Suprapubic skin (tissue), 4 donors: ENCODE data around the gene SLC25A23. TPM values are rescaled to one million over a fixed set of nuclear protein-coding genes. Genes with fewer than 3 reads are reported as not detected.
A peak's percentile ranks its signal among the peaks of the same experiment; 100 is the strongest.

ENCODE experiments used
- DNase-seq, 2 donors: peaks; one replicate each; pipeline ENCODE4 v3.0.0-alpha.2; 2019; ENCODE audit warnings: low spot score in 2 of 2
- H3K27ac ChIP-seq: fragments of 200-600 bp; sonication (generic); one replicate; pipeline ENCODE4 v1.5.1; 2019
- H3K27me3 ChIP-seq: fragments of 200-600 bp; sonication (generic); one replicate; pipeline ENCODE4 v1.5.1; 2019
- H3K36me3 ChIP-seq: fragments of 200-600 bp; sonication (generic); one replicate; pipeline ENCODE4 v1.5.1; 2019
- H3K4me1 ChIP-seq: fragments of 200-600 bp; sonication (generic); one replicate; pipeline ENCODE4 v1.5.1; 2019
- H3K4me3 ChIP-seq: fragments of 200-600 bp; sonication (generic); one replicate; pipeline ENCODE4 v1.5.1; 2019; ENCODE audit warnings: mild to moderate bottlenecking
- H3K9me3 ChIP-seq: fragments of 200-600 bp; sonication (generic); one replicate; pipeline ENCODE4 v1.5.1; 2019
- EP300 ChIP-seq: sonication (generic); formaldehyde crosslinking; IDR thresholded peaks from one replicate; pipeline ENCODE4 v1.6.1; 2017; ENCODE audit warnings: antibody characterized with exemption
- POLR2A ChIP-seq, 2 donors: fragments of 450-650 bp; IDR thresholded peaks; one replicate each; pipeline ENCODE4 v1.6.1; 2017; ENCODE audit warnings: antibody characterized with exemption in 2 of 2, mild to moderate bottlenecking in 2 of 2, moderate library complexity in 2 of 2
- POLR2AphosphoS5 ChIP-seq, 3 donors: sonication (generic); formaldehyde crosslinking; IDR thresholded peaks; one replicate each; pipeline ENCODE4 v1.6.1; 2017; ENCODE audit warnings: antibody characterized with exemption in 3 of 3
- WGBS: methylation state at CpG from one replicate; pipeline ENCODE4 v1.1.5; 2018; 5-methylcytosine and 5-hydroxymethylcytosine counted together
- total RNA-seq, 4 donors: library from RNA; depleted of rRNA; stranded (reverse); fragments of >200 nt; gene quantifications; one replicate each; pipeline ENCODE4 v1.1.0, GENCODE V29; 2016
- TF ChIP-seq, protein P1 (sequence below), 2 donors: fragments of 200-600 bp in 1 of 2; fragments of 450-650 bp in 1 of 2; sonication (generic) in 1 of 2; IDR thresholded peaks; one replicate each; pipeline ENCODE4 v1.5.1; 2016 to 2019; ENCODE audit warnings: antibody characterized with exemption in 2 of 2, mild to moderate bottlenecking in 1 of 2, moderate library complexity in 1 of 2

The SLC25A23 gene
- total RNA-seq, 4 donors from 2014 or later = 39.5 to 76.3 (median 61.6) TPM

DNA sequence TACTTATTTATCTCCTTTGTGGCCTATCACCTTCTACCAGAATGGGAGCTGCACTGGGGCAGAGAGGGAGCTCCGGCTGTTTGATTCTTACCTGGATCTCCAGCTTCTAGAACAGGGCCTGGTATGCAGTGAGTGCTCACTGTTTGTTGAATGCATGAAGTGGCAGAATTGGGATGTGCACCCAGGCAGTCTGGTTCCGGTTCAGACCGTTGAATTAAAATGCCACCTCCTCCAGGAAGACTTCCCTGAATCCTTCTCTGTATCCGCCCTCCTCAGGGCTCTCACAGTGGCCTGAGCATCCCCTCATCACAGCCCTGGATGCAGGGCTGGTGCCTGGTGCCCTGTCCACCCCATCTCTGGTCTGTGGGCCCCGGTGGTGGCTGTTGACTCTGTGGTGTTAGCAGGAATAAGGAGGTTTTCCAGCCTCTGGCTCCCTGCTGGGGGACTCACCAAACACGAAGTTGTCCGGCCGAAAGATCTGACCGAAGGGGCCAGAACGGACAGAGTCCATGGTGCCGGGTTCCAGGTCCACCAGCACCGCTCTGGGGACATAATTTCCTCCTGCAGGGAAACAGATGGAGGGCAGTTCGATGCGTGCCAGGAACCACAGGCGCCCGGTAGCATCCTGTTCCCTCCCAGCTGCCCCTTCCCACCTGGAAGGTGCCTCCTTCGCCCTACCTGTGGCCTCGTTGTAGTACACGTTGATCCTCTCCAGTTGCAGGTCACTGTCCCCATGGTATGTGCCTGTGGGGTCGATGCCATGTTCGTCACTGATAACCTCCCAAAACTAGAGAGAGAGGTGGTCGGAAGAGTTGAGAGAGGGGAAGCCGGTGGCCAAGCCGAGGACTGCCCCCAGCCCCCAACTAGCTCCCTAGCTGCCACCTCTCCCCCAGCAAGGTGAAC, 41.5 kb upstream of the SLC25A23 start:
- no peaks in the 10 kb centered on the region for H3K9me3 ChIP-seq
- peaks cover 45% of the 10 kb centered on the region for H3K27me3 ChIP-seq
- DNase-seq = no peak
- H3K4me1 ChIP-seq = peaks cover 24% of the 10 kb centered on the region
- WGBS = 68% methylated on average over 20 of the region's 24 CpGs
- no peaks in the 10 kb centered on the region for H3K36me3 ChIP-seq
- no peak overlapping the region for H3K27ac ChIP-seq
- TF ChIP-seq POLR2A (IDR thresholded peaks at IDR 0.05) (no peak), EP300 (no peak), POLR2AphosphoS5 (IDR thresholded peaks at IDR 0.05) (no peak)
- TF ChIP-seq, protein P1, sequence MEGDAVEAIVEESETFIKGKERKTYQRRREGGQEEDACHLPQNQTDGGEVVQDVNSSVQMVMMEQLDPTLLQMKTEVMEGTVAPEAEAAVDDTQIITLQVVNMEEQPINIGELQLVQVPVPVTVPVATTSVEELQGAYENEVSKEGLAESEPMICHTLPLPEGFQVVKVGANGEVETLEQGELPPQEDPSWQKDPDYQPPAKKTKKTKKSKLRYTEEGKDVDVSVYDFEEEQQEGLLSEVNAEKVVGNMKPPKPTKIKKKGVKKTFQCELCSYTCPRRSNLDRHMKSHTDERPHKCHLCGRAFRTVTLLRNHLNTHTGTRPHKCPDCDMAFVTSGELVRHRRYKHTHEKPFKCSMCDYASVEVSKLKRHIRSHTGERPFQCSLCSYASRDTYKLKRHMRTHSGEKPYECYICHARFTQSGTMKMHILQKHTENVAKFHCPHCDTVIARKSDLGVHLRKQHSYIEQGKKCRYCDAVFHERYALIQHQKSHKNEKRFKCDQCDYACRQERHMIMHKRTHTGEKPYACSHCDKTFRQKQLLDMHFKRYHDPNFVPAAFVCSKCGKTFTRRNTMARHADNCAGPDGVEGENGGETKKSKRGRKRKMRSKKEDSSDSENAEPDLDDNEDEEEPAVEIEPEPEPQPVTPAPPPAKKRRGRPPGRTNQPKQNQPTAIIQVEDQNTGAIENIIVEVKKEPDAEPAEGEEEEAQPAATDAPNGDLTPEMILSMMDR (IDR thresholded peaks at IDR 0.05) = no peak
- H3K4me3 ChIP-seq = peak overlapping the region; percentile 48

DNA sequence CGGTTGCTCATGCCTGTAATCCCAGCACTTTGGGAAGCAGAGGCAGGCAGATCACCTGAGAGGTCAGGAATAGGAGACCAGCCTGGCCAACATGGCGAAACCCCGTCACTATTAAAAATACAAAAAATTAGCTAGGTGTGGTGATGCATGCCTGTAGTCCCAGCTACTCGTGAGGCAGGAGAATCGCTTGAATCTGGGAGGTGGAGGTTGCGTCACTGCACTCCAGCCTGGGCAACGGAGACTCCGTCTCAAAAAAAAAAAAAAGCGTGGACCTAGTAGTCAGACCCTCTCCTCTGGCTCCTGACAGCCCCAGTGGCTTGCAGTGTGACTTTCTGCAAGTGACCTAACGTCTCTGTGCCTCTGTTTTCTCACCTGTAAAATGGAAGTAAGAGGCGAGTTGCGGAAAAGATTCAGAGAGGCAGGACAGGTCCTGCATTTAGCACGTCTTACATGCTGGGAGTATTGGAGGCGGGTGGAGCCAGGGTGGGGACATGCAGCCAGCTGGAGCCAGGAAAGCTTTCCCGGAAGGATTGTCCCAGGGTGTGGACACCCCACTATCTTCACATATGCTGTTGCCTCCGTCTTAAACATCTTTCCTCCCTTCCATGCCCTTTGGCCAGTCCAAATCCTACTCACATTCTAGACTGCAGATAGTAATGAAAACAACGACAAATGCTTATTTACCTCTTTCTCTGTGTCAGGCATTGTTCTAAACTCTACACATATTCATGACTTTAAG, 39.6 kb upstream of the SLC25A23 start:
- WGBS = 55% methylated on average over 16 of the region's 17 CpGs
- Histone ChIP-seq H3K4me1 (peaks cover 24% of the 10 kb centered on the region), H3K4me3 (no peak overlapping the region), H3K9me3 (no peaks in the 10 kb centered on the region), H3K27ac (no peak overlapping the region), H3K36me3 (no peaks in the 10 kb centered on the region), H3K27me3 (peaks cover 42% of the 10 kb centered on the region)
- no peak for DNase-seq
- TF ChIP-seq POLR2A (IDR thresholded peaks at IDR 0.05) (no peak), POLR2AphosphoS5 (IDR thresholded peaks at IDR 0.05) (no peak), EP300 (no peak)
- TF ChIP-seq, protein P1 (IDR thresholded peaks at IDR 0.05) = no peak

DNA sequence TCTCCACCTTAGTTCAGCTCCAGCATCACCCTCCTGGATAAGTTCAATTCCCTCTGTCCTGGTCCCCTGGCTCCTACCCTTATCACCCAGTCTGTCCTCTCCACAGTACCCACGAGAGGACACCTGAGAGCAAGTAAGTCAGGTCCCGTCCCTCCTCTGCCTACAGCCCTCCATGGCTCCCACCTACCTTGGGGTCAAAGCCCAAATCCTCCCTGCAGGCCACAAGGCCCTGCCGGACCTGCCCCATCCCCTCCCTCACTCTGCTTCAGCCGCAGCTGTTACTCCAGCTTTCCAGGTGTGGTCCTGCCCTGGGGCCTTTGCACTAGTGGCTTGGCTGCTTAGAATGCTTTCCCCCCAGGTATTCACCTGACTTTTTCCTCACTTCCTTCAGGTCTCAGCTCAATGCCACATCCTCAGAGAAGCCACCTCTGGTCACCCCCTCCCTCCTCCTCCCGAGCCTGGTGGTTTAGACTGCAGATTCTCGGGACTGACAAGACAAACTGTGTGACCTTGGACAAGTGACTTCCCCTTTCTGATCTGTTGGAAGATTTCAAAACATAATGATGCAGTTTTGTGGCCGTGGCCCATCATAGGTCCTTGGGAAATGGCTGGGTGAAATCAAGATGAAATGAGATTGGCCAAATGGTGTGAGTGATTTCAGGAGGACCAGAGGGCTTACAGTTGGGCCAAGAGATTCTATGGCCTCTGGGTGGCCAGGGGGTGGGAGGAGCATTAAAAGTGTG, 38.9 kb upstream of the SLC25A23 start:
- WGBS = 52% methylated on average over 7 of the region's 7 CpGs
- Histone ChIP-seq H3K27ac (no peak overlapping the region), H3K4me3 (no peak overlapping the region), H3K27me3 (peaks cover 35% of the 10 kb centered on the region), H3K36me3 (no peaks in the 10 kb centered on the region), H3K4me1 (peaks cover 24% of the 10 kb centered on the region), H3K9me3 (no peaks in the 10 kb centered on the region)
- TF ChIP-seq POLR2AphosphoS5 (IDR thresholded peaks at IDR 0.05) = no peak
- no peak for TF ChIP-seq EP300
- TF ChIP-seq, protein P1 (IDR thresholded peaks at IDR 0.05) = no peak
- no peak for TF ChIP-seq POLR2A (IDR thresholded peaks at IDR 0.05)
- DNase-seq = no peak

DNA sequence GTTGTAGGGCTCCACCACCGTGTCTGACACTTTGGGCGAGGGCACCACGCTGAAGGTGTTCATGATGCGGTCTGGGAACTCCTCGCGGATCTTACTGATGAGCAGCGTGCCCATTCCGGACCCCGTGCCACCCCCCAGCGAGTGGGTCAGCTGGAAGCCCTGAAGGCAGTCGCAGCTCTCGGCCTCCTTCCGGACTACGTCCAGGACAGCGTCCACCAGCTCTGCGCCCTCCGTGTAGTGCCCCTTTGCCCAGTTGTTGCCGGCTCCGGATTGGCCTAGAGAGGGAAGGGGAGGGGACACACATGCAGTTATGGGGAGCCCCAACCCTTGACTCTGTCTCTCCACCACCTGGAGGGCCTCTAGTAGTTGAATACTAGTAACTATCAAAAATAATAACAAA, 36.4 kb upstream of the SLC25A23 start:
- peaks cover 4% of the 10 kb centered on the region for H3K9me3 ChIP-seq
- WGBS = 91% methylated on average over 13 of the region's 19 CpGs
- no peak overlapping the region for H3K27ac ChIP-seq
- H3K4me3 ChIP-seq = no peak overlapping the region
- no peaks in the 10 kb centered on the region for H3K36me3 ChIP-seq
- no peak for TF ChIP-seq POLR2A (IDR thresholded peaks at IDR 0.05)
- TF ChIP-seq, protein P1 (IDR thresholded peaks at IDR 0.05) = no peak
- TF ChIP-seq POLR2AphosphoS5 (IDR thresholded peaks at IDR 0.05) = no peak
- TF ChIP-seq EP300 = no peak
- peaks cover 10% of the 10 kb centered on the region for H3K4me1 ChIP-seq
- no peak for DNase-seq
- H3K27me3 ChIP-seq = peaks cover 10% of the 10 kb centered on the region
